Measurements from ENCODE around the gene COP1.

COP1 gene

DNA sequence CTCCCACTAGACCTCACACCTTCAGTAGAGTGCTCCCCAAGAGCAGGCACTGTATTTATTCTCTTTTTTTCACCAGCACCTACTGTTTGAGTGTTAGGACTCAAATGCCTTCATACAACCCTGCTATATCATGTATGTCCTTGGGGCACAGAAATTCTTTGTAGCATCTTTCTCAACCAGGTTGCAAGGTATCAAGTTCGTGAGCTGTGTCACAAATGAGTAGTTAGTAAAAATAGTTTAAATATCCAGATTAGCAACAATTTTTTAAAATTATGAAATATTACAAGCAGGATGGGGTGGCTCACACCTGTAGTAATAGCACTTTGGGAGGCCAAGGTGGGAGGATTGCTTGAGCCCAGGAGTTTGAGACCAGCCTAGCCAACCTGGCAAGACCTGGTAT lies 311.1 kb downstream of the COP1 start:
- Mint-ChIP-seq H3K9me3 (no peaks in the 10 kb centered on the region), H3K27me3 (ENCODE audit: low read depth) (no peaks in the 10 kb centered on the region), H3K27ac (no peak overlapping the region), H3K36me3 (ENCODE audit: low read depth) (peaks cover 19% of the 10 kb centered on the region), H3K4me1 (no peaks in the 10 kb centered on the region), H3K4me3 (no peak overlapping the region)
- TF ChIP-seq, protein P1, sequence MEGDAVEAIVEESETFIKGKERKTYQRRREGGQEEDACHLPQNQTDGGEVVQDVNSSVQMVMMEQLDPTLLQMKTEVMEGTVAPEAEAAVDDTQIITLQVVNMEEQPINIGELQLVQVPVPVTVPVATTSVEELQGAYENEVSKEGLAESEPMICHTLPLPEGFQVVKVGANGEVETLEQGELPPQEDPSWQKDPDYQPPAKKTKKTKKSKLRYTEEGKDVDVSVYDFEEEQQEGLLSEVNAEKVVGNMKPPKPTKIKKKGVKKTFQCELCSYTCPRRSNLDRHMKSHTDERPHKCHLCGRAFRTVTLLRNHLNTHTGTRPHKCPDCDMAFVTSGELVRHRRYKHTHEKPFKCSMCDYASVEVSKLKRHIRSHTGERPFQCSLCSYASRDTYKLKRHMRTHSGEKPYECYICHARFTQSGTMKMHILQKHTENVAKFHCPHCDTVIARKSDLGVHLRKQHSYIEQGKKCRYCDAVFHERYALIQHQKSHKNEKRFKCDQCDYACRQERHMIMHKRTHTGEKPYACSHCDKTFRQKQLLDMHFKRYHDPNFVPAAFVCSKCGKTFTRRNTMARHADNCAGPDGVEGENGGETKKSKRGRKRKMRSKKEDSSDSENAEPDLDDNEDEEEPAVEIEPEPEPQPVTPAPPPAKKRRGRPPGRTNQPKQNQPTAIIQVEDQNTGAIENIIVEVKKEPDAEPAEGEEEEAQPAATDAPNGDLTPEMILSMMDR (IDR thresholded peaks at IDR 0.05; ENCODE audit: unreplicated experiment in 3 of 3) = no peak

All from nephron (organoid).